CD4-positive, alpha-beta T cell (primary cell): ENCODE results near the gene WDR5B. TPM values are rescaled to one million over a fixed set of nuclear protein-coding genes. Genes with fewer than 3 reads are reported as not detected.

Source experiments
- ATAC-seq: fragments of 200-7000 bp; cut with Tn5 transposase; one replicate; pipeline ENCODE4 v1.10.0; 2022; ENCODE audit warnings: mild to moderate bottlenecking; ENCODE audit not compliant: poor library complexity
- CTCF ChIA-PET: fragments of 350-600 bp; sonication (Branson Sonifier 250); formaldehyde crosslinking; loops from one replicate; lab custom pipeline; 2021; ENCODE audit warnings: antibody characterized with exemption, inconsistent platforms; lab: Charles Lee
- POLR2A ChIA-PET: fragments of 350-600 bp; sonication (Branson Sonifier 250); formaldehyde crosslinking; loops from one replicate; lab custom pipeline; 2021; ENCODE audit warnings: antibody characterized with exemption, inconsistent platforms; lab: Charles Lee
- DNase-seq, 14 experiments: peaks; one replicate each; pipeline ENCODE4 v3.0.0-alpha.2; 2013 to 2020; ENCODE audit warnings: mixed read lengths in 2 of 14
- H3K27ac ChIP-seq, 2 donors: one replicate each; pipeline versions ENCODE4 v1.5.1 to v1.7.0; 2013; ENCODE audit warnings: low read length in 2 of 2, low read depth in 1 of 2, mild to moderate bottlenecking in 1 of 2
- H3K27me3 ChIP-seq, 2 experiments: 1 replicate in 1 of 2; 2 replicates in 1 of 2; pipeline versions ENCODE4 v1.6.1 to v1.7.0; 2013; ENCODE audit warnings: low read length in 2 of 2, control low read depth in 1 of 2, mild to moderate bottlenecking in 1 of 2, moderate library complexity in 1 of 2; ENCODE audit not compliant: insufficient read depth in 2 of 2, control insufficient read depth in 1 of 2
- H3K36me3 ChIP-seq: one replicate; pipeline ENCODE4 v1.6.1; 2013; ENCODE audit warnings: low read length, control low read depth; ENCODE audit not compliant: insufficient read depth
- H3K4me1 ChIP-seq: one replicate; pipeline ENCODE4 v1.6.1; 2013; ENCODE audit warnings: low read length, control low read depth; ENCODE audit not compliant: insufficient read depth
- H3K4me3 ChIP-seq: one replicate; pipeline ENCODE4 v1.5.1; 2013; ENCODE audit warnings: mild to moderate bottlenecking, low read length, moderate library complexity
- H3K9me3 ChIP-seq, 2 experiments: 1 replicate in 1 of 2; 2 replicates in 1 of 2; pipeline versions ENCODE4 v1.6.1 to v1.7.0; 2013; ENCODE audit warnings: low read length in 2 of 2, mild to moderate bottlenecking in 2 of 2, control low read depth in 1 of 2, moderate library complexity in 1 of 2; ENCODE audit not compliant: control insufficient read depth in 1 of 2, insufficient read depth in 1 of 2
- H3K27ac Mint-ChIP-seq: one replicate; pipeline ENCODE4 v1.8.0; 2020; ENCODE audit warnings: mixed read lengths
- H3K27me3 Mint-ChIP-seq: one replicate; pipeline ENCODE4 v1.8.0; 2021; ENCODE audit warnings: mixed read lengths
- H3K36me3 Mint-ChIP-seq: one replicate; pipeline ENCODE4 v1.8.0; 2021; ENCODE audit warnings: low read depth, mixed read lengths
- H3K4me1 Mint-ChIP-seq: one replicate; pipeline ENCODE4 v1.8.0; 2021; ENCODE audit warnings: low read depth, mixed read lengths
- H3K4me3 Mint-ChIP-seq: one replicate; pipeline ENCODE4 v1.8.0; 2020; ENCODE audit warnings: mild to moderate bottlenecking, mixed read lengths
- H3K9me3 Mint-ChIP-seq: one replicate; pipeline ENCODE4 v1.8.0; 2020; ENCODE audit warnings: mixed read lengths
- CTCF ChIP-seq: fragments of 200-600 bp; IDR thresholded peaks from one replicate; pipeline ENCODE4 v1.8.0; 2022; ENCODE audit warnings: antibody characterized with exemption, mild to moderate bottlenecking
- intact Hi-C, 2 experiments: fragments of 100-400 bp; cut with DNase I in 1 of 2; cut with micrococcal nuclease in 1 of 2; formaldehyde crosslinking; loops; one replicate each; pipeline versions ENCODE4 v1.15.1 to v1.9.0; 2023 to 2025; cut with DNase I, micrococcal nuclease
- total RNA-seq, 174 experiments: library from RNA in 2 of 174; stranded (reverse) in 2 of 174; gene quantifications; one replicate each; pipeline ENCODE4 v1.2.3 and lab custom pipeline; 2021 to 2026

Gene WDR5B
- total RNA-seq, 2 experiments from 2014 or later: 2.3 to 2.4 TPM

- H3K27ac ChIP-seq: no peak overlapping the region
- Mint-ChIP-seq H3K27me3 (no peaks in the 10 kb centered on the region), H3K27ac (no peak overlapping the region), H3K9me3 (no peaks in the 10 kb centered on the region), H3K4me1 (no peaks in the 10 kb centered on the region), H3K4me3 (no peak overlapping the region), H3K36me3 (peaks cover 96% of the 10 kb centered on the region)
- H3K36me3 ChIP-seq: peaks cover 59% of the 10 kb centered on the region
- TF ChIP-seq CTCF: no peak
- ChIA-PET POLR2A (no interaction called here), CTCF (no interaction called here)
- no peaks in the 10 kb centered on the region for H3K9me3 ChIP-seq
- intact Hi-C loops: no loop called here
- no peaks in the 10 kb centered on the region for H3K4me1 ChIP-seq
- no peak overlapping the region for H3K4me3 ChIP-seq
- H3K27me3 ChIP-seq: no peaks in the 10 kb centered on the region
- ATAC-seq (no peak), DNase-seq (no peak)
These were observed 45.9 kb upstream of the WDR5B start for GRCh38 chr3:122461806-122462205.

GRCh38 chr3:122458992-122459391, 43.1 kb upstream of the WDR5B start:
- Mint-ChIP-seq H3K27ac (peak overlapping the region; percentile 60), H3K4me1 (no peaks in the 10 kb centered on the region), H3K4me3 (no peak overlapping the region), H3K27me3 (no peaks in the 10 kb centered on the region), H3K36me3 (peaks cover 93% of the 10 kb centered on the region), H3K9me3 (no peaks in the 10 kb centered on the region)
- H3K4me1 ChIP-seq: no peaks in the 10 kb centered on the region
- H3K27me3 ChIP-seq: no peaks in the 10 kb centered on the region
- ATAC-seq (no peak), DNase-seq (peak in 3 of 14 experiments; percentile 11 to 17 (median 15))
- no peaks in the 10 kb centered on the region for H3K9me3 ChIP-seq
- peaks cover 67% of the 10 kb centered on the region for H3K36me3 ChIP-seq
- H3K27ac ChIP-seq: no peak overlapping the region
- no peak for TF ChIP-seq CTCF
- CTCF ChIA-PET: interaction anchor here (1.2 to 2.5 kb wide), 2 partner anchors 43 to 56 kb away, joined by 3 to 9 read pairs; partner anchors contain the start of genes KPNA1 and WDR5B
- POLR2A ChIA-PET: no interaction called here
- no peak overlapping the region for H3K4me3 ChIP-seq
- intact Hi-C loops: loop anchor here in 1 of 2 experiments (5.0 kb wide), 1 partner anchor 53 kb away; the partner anchor contains the start of gene KPNA1

GRCh38 chr3:122457706-122458105, 41.8 kb upstream of the WDR5B start:
- peaks cover 71% of the 10 kb centered on the region for H3K36me3 ChIP-seq
- no peak overlapping the region for H3K27ac ChIP-seq
- H3K4me1 Mint-ChIP-seq: no peaks in the 10 kb centered on the region
- H3K36me3 Mint-ChIP-seq: peaks cover 92% of the 10 kb centered on the region
- H3K9me3 ChIP-seq: no peaks in the 10 kb centered on the region
- H3K4me3 ChIP-seq: no peak overlapping the region
- no peak for DNase-seq
- POLR2A ChIA-PET: interaction anchor here (1.6 kb wide), 1 partner anchor 42 kb away, joined by 7 read pairs; the partner anchor contains the start of gene WDR5B
- no peaks in the 10 kb centered on the region for H3K9me3 Mint-ChIP-seq
- no peaks in the 10 kb centered on the region for H3K27me3 ChIP-seq
- intact Hi-C loops: loop anchor here in 1 of 2 experiments (5.0 kb wide), 1 partner anchor 55 kb away; the partner anchor contains the start of gene KPNA1
- CTCF ChIA-PET: interaction anchor here (1.7 to 2.5 kb wide), 2 partner anchors 57 to 65 kb away, joined by 6 to 9 read pairs; partner anchors contain the start of gene KPNA1
- H3K27me3 Mint-ChIP-seq: no peaks in the 10 kb centered on the region
- no peak for TF ChIP-seq CTCF
- no peak overlapping the region for H3K4me3 Mint-ChIP-seq
- H3K27ac Mint-ChIP-seq: no peak overlapping the region
- ATAC-seq: no peak
- H3K4me1 ChIP-seq: no peaks in the 10 kb centered on the region
